ENCODE results near the gene SARS1. TPM values are rescaled to one million over a fixed set of nuclear protein-coding genes. Genes with fewer than 3 reads are reported as not detected.

The SARS1 gene
- polyA plus RNA-seq, 1 experiment: 411 TPM

GRCh38 chr1:109275706-109276345 lies 62.1 kb downstream of the SARS1 start:
- Histone ChIP-seq H3K4me3 (ENCODE audit: low read depth, low read length) (no peak overlapping the region), H3K36me3 (ENCODE audit: control insufficient read depth, insufficient read depth, low read length) (no peaks in the 10 kb centered on the region; the same call in 1 of the 2 replicates), H3K27me3 (ENCODE audit: control insufficient read depth, insufficient read depth, low read length) (no peaks in the 10 kb centered on the region)
- POLR2A ChIA-PET: interaction anchor here (0.6 to 1.2 kb wide), 3 partner anchors 21 to 226 kb away, joined by 3 to 5 read pairs (median 4); no protein-coding TSS in a partner anchor
- TF ChIP-seq, protein P1, sequence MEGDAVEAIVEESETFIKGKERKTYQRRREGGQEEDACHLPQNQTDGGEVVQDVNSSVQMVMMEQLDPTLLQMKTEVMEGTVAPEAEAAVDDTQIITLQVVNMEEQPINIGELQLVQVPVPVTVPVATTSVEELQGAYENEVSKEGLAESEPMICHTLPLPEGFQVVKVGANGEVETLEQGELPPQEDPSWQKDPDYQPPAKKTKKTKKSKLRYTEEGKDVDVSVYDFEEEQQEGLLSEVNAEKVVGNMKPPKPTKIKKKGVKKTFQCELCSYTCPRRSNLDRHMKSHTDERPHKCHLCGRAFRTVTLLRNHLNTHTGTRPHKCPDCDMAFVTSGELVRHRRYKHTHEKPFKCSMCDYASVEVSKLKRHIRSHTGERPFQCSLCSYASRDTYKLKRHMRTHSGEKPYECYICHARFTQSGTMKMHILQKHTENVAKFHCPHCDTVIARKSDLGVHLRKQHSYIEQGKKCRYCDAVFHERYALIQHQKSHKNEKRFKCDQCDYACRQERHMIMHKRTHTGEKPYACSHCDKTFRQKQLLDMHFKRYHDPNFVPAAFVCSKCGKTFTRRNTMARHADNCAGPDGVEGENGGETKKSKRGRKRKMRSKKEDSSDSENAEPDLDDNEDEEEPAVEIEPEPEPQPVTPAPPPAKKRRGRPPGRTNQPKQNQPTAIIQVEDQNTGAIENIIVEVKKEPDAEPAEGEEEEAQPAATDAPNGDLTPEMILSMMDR (IDR thresholded peaks at IDR 0.05; ENCODE audit: insufficient read depth, low read depth, low read length): no peak
- DNase-seq (ENCODE audit: low read depth): no peak
- CTCF ChIA-PET: interaction anchor here (0.6 to 5.7 kb wide), 8 partner anchors 11 to 257 kb away, joined by 3 to 140 read pairs (median 17); partner anchors contain the start of gene SORT1

DNA sequence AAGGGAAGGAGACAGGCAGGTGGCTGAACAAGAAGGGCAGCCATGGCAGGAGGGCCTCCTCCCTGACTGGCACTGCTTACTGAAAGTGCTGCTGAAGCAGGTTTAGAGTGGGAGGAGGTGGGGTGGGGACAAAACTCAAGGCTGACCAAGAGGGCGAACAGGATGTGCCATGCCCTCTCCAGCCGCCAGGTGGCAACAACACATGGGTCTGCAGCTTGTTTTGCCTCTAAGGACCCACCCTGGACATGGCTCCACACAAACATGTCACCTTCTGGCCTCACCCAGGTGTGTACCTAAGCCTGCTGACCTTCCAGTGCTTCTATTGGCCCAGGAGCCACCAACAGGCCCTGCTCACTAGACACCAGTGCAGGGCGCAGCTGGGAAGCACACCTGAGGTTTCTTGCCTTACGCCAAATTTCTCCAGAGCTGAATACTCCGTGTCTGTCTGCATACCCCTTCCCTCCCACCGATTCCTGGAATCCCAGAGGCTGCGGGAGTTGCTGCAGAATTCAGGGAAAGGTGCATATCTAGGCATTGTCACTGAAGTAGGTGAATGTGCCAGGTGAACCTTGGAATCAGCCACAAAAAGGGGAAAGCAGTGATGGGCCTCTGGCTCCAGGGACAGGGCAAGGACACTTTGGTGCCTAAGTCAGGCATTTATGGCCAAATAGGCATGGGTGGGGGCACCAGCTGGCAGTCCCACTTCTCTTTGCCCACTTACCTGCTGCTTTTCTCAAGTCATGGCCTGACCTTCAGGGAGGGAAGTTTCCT lies 63.9 kb downstream of the SARS1 start:
- no peak for DNase-seq (ENCODE audit: low read depth)
- ChIA-PET CTCF (interaction anchor here (0.6 to 5.7 kb wide), 18 partner anchors 8 to 809 kb away, joined by 3 to 140 read pairs (median 4); partner anchors contain the start of genes GPR61, MYBPHL and SORT1), POLR2A (no interaction called here)
- no peaks in the 10 kb centered on the region; the same call in 1 of the 2 replicates for H3K36me3 ChIP-seq (ENCODE audit: control insufficient read depth, insufficient read depth, low read length)
- H3K4me3 ChIP-seq (ENCODE audit: low read depth, low read length): no peak overlapping the region
- TF ChIP-seq, protein P1 (IDR thresholded peaks at IDR 0.05; ENCODE audit: insufficient read depth, low read depth, low read length): peak; percentile 93
- no peaks in the 10 kb centered on the region for H3K27me3 ChIP-seq (ENCODE audit: control insufficient read depth, insufficient read depth, low read length)

GRCh38 chr1:109279615-109280278 lies 66.0 kb downstream of the SARS1 start:
- ChIA-PET CTCF (interaction anchor here (1.5 to 5.7 kb wide), 3 partner anchors 16 to 253 kb away, joined by 4 to 140 read pairs (median 47); partner anchors contain the start of gene SORT1), POLR2A (no interaction called here)
- H3K36me3 ChIP-seq (ENCODE audit: control insufficient read depth, insufficient read depth, low read length): no peaks in the 10 kb centered on the region; the same call in 1 of the 2 replicates
- TF ChIP-seq, protein P1 (IDR thresholded peaks at IDR 0.05; ENCODE audit: insufficient read depth, low read depth, low read length): no peak
- DNase-seq (ENCODE audit: low read depth): no peak
- no peaks in the 10 kb centered on the region for H3K27me3 ChIP-seq (ENCODE audit: control insufficient read depth, insufficient read depth, low read length)
- H3K4me3 ChIP-seq (ENCODE audit: low read depth, low read length): no peak overlapping the region

DNA sequence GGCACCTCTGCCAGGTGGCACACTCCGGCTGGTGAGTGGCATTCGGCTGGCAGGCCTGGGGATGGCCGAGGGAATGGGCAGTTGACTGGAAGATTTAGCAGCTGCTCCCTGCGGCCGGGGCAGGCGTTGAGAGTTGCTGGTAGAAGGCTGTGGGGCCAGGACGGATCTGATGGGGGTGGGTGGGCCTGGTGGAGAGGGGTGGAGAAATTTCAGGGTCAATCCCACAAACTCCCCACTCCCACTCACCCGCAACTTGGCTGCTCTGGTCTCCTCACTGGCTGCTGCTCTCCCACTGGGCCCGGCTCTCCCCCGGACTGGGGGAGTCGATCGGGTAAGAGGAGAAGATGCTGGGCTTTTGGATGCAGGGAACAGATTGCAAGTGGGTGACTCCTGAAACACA lies 67.1 kb downstream of the SARS1 start:
- no peaks in the 10 kb centered on the region; the same call in 1 of the 2 replicates for H3K36me3 ChIP-seq (ENCODE audit: control insufficient read depth, insufficient read depth, low read length)
- ChIA-PET POLR2A (no interaction called here), CTCF (interaction anchor here (1.8 to 5.7 kb wide), 3 partner anchors 119 to 252 kb away, joined by 5 to 140 read pairs (median 47); partner anchors contain the start of gene SORT1)
- DNase-seq (ENCODE audit: low read depth): no peak
- no peaks in the 10 kb centered on the region for H3K27me3 ChIP-seq (ENCODE audit: control insufficient read depth, insufficient read depth, low read length)
- H3K4me3 ChIP-seq (ENCODE audit: low read depth, low read length): no peak overlapping the region
- TF ChIP-seq, protein P1 (IDR thresholded peaks at IDR 0.05; ENCODE audit: insufficient read depth, low read depth, low read length): no peak

All from BJ (cell line).